HCT116 (cell line): ENCODE results near the gene WHAMM. TPM values are rescaled to one million over a fixed set of nuclear protein-coding genes. Genes with fewer than 3 reads are reported as not detected.

Experiments
- ATAC-seq: fragments of 200-7000 bp; cut with Tn5 transposase; 2 replicates; pipeline ENCODE4 v1.9.1; 2020; ENCODE audit warnings: mild to moderate bottlenecking, moderate library complexity
- BruUV-seq: library from RNA; stranded (reverse); fragments of 400-500 nt; replicated peaks from 2 replicates; lab custom pipeline; 2021; lab: Mats Ljungman, UMichigan
- CTCF ChIA-PET: fragments of 300-600 bp; sonication (Branson Sonifier 250); formaldehyde crosslinking; loops from one replicate; lab custom pipeline; 2021; ENCODE audit warnings: antibody characterized with exemption; lab: Charles Lee
- POLR2A ChIA-PET: fragments of 300-600, 350-600 bp; sonication (Branson Sonifier 250); formaldehyde crosslinking; loops from one replicate; lab custom pipeline; 2021; ENCODE audit warnings: antibody characterized with exemption; lab: Charles Lee
- RAD21 ChIA-PET, 2 experiments: fragments of 300-600 bp; sonication (Branson Sonifier 250); formaldehyde crosslinking; loops; one replicate each; lab custom pipeline; 2023; ENCODE audit warnings: low total read pairs in 2 of 2; ENCODE audit not compliant: uncharacterized antibody in 2 of 2, unreplicated experiment in 2 of 2, low non-redundant PET in 1 of 2; lab: Charles Lee
- DNase-seq: peaks from one replicate; pipeline ENCODE4 v3.0.0-alpha.2; 2010; ENCODE audit warnings: low read depth, low spot score
- H2AFZ ChIP-seq: fragments of 200-600 bp; shearing (Covaris generic), sonication (generic); 2 replicates; pipeline ENCODE4 v1.6.1; 2017; ENCODE audit warnings: low read depth, mixed run types, mixed read lengths, antibody characterized with exemption, low read length; ENCODE audit not compliant: poor library complexity, severe bottlenecking
- H3K27ac ChIP-seq: 2 replicates; pipeline ENCODE4 v1.5.1; 2012; ENCODE audit warnings: low read depth, low read length
- H3K27me3 ChIP-seq: fragments of 200-600 bp; sonication (generic); 2 replicates; pipeline ENCODE4 v1.6.1; 2016; ENCODE audit warnings: mixed run types, low read length, mixed read lengths; ENCODE audit not compliant: insufficient read depth
- H3K36me3 ChIP-seq, 2 experiments: fragments of 200-500 bp in 1 of 2; fragments of 200-600 bp in 1 of 2; sonication (Bioruptor generic) in 1 of 2; sonication (generic) in 1 of 2; 2 replicates each; pipeline versions ENCODE4 v1.5.1 to v1.6.1; 2014 to 2016; ENCODE audit warnings: low read length in 2 of 2, inconsistent platforms in 1 of 2, mixed read lengths in 1 of 2, mixed run types in 1 of 2; ENCODE audit not compliant: insufficient read depth in 2 of 2, control insufficient read depth in 1 of 2
- H3K4me1 ChIP-seq, 2 experiments: fragments of 200-600 bp in 1 of 2; sonication (generic) in 1 of 2; 2 replicates each; pipeline versions ENCODE4 v1.5.1 to v1.6.1; 2012 to 2017; ENCODE audit warnings: low read length in 2 of 2, inconsistent platforms in 1 of 2, mild to moderate bottlenecking in 1 of 2, mixed read lengths in 1 of 2, mixed run types in 1 of 2, moderate library complexity in 1 of 2; ENCODE audit not compliant: insufficient read depth in 2 of 2, control insufficient read depth in 1 of 2
- H3K4me2 ChIP-seq: fragments of 200-600 bp; sonication (generic); 2 replicates; pipeline ENCODE4 v1.6.1; 2017; ENCODE audit warnings: mixed run types, low read length, mixed read lengths
- H3K4me3 ChIP-seq, 2 experiments: fragments of 200-600 bp in 1 of 2; sonication (generic) in 1 of 2; replicated peaks in 1 of 2; 2 replicates each; pipeline ENCODE4 v1.5.1; 2011 to 2016; ENCODE audit warnings: low read length in 2 of 2, control low read depth in 1 of 2, low read depth in 1 of 2, mild to moderate bottlenecking in 1 of 2, mixed read lengths in 1 of 2, mixed run types in 1 of 2
- H3K79me2 ChIP-seq: fragments of 200-600 bp; sonication (generic); 2 replicates; pipeline ENCODE4 v1.6.1; 2017; ENCODE audit warnings: mild to moderate bottlenecking, mixed run types, low read length, moderate library complexity, mixed read lengths; ENCODE audit not compliant: insufficient read depth
- H3K9ac ChIP-seq: fragments of 200-600 bp; sonication (generic); 2 replicates; pipeline ENCODE4 v1.6.1; 2016; ENCODE audit warnings: low read length, mixed read lengths
- H3K9me2 ChIP-seq: fragments of 200-600 bp; sonication (generic), shearing (Covaris generic); 2 replicates; pipeline ENCODE4 v1.6.1; 2017; ENCODE audit warnings: mixed run types, mild to moderate bottlenecking, moderate library complexity; ENCODE audit not compliant: insufficient read depth
- H3K9me3 ChIP-seq, 2 experiments: fragments of 200-500 bp in 1 of 2; fragments of 200-600 bp in 1 of 2; sonication (Bioruptor generic) in 1 of 2; sonication (generic) in 1 of 2; 2 replicates each; pipeline ENCODE4 v1.6.1; 2014 to 2017; ENCODE audit warnings: low read length in 2 of 2, mixed read lengths in 2 of 2, inconsistent platforms in 1 of 2, low read depth in 1 of 2, mild to moderate bottlenecking in 1 of 2, mixed run types in 1 of 2, moderate library complexity in 1 of 2; ENCODE audit not compliant: control insufficient read depth in 1 of 2, insufficient read depth in 1 of 2
- H4K20me1 ChIP-seq: fragments of 200-600 bp; sonication (generic), shearing (Covaris generic); 2 replicates; pipeline ENCODE4 v1.6.1; 2017; ENCODE audit warnings: mixed run types, mild to moderate bottlenecking, moderate library complexity; ENCODE audit not compliant: insufficient read depth
- EZH2 ChIP-seq: fragments of 200-600 bp; sonication (generic); IDR thresholded peaks from 2 replicates; pipeline ENCODE4 v1.6.1; 2017; ENCODE audit warnings: antibody characterized with exemption, mixed run types
- EZH2phosphoT487 ChIP-seq: fragments of 200-600 bp; IDR thresholded peaks from 2 replicates; pipeline ENCODE4 v1.6.1; 2018; ENCODE audit warnings: antibody characterized with exemption, borderline replicate concordance
- JUND ChIP-seq: IDR thresholded peaks from 2 replicates; pipeline ENCODE4 v1.6.1; 2012
- POLR2A ChIP-seq: IDR thresholded peaks from 2 replicates; pipeline ENCODE4 v1.7.0; 2011; ENCODE audit warnings: borderline replicate concordance; ENCODE audit not compliant: insufficient read depth, insufficient read length; ENCODE audit errors: extremely low read depth
- POLR2AphosphoS5 ChIP-seq: IDR thresholded peaks from 2 replicates; pipeline ENCODE4 v1.6.1; 2011; ENCODE audit warnings: mild to moderate bottlenecking, low read depth, low read length, moderate library complexity
- SIN3A ChIP-seq: IDR thresholded peaks from 2 replicates; pipeline ENCODE4 v1.6.1; 2012; ENCODE audit warnings: low read depth
- TCF7L2 ChIP-seq: IDR thresholded peaks from 2 replicates; pipeline ENCODE4 v1.7.0; 2011; ENCODE audit warnings: borderline replicate concordance, inconsistent platforms; ENCODE audit not compliant: insufficient read depth, insufficient read length; ENCODE audit errors: extremely low read depth
- intact Hi-C: fragments of 100-400 bp; cut with micrococcal nuclease; formaldehyde crosslinking; loops from 2 replicates; pipeline ENCODE4 v1.10.0; 2022
- total RNA-seq: library from RNA; stranded (reverse); gene quantifications from one replicate; pipeline ENCODE4 v1.2.1, GENCODE V29; 2021; ENCODE audit not compliant: unreplicated experiment
- TF ChIP-seq, protein P1 (sequence below): IDR thresholded peaks from 2 replicates; pipeline ENCODE4 v1.6.1; 2012
- TF ChIP-seq, protein P2 (sequence below), 3 experiments: fragments of 200-600 bp in 1 of 3; sonication (generic) in 1 of 3; IDR thresholded peaks in 2 of 3; conservative IDR thresholded peaks in 1 of 3; 2 replicates each; pipeline ENCODE4 v1.5.1; 2012 to 2017; ENCODE audit warnings: low read depth in 2 of 3, low read length in 2 of 3, antibody characterized with exemption in 1 of 3, borderline replicate concordance in 1 of 3, control low read depth in 1 of 3, mild to moderate bottlenecking in 1 of 3, mixed read lengths in 1 of 3, mixed run types in 1 of 3, moderate library complexity in 1 of 3; ENCODE audit not compliant: insufficient read depth in 1 of 3
- TF ChIP-seq, protein P3 (sequence below): IDR thresholded peaks from 2 replicates; pipeline ENCODE4 v1.6.1; 2012
- TF ChIP-seq, protein P4 (sequence below): IDR thresholded peaks from 2 replicates; pipeline ENCODE4 v1.6.1; 2012; ENCODE audit warnings: low read depth

WHAMM gene
- total RNA-seq, 1 experiment from 2014 or later: 7.1 TPM

DNA sequence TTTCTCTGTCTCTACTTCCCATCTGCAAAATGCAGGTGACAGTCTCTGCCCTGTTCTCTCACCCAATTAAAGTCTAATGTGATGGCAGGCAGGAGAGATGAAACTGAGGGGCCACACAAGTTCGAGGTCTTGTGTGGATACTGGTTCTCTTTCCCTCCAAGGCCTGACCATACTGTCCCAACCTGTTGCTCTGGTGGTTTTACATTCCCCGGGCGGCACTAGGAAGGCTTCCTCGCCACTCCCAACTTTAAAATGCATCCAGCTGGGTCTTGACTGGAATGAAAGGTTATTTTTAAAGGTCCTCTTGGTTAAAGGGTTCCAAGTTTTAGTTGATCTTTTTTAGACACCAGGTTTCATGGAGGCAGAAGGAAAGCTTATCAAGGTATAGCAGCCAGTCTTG is 37.2 kb downstream of the WHAMM start:
- Histone ChIP-seq H3K4me3 (no peak overlapping the region), H3K27me3 (no peaks in the 10 kb centered on the region), H3K79me2 (no peaks in the 10 kb centered on the region), H3K9ac (no peak overlapping the region), H4K20me1 (no peaks in the 10 kb centered on the region), H3K4me2 (no peak overlapping the region), H3K36me3 (no peaks in the 10 kb centered on the region), H3K9me2 (no peaks in the 10 kb centered on the region), H3K4me1 (peaks cover 3 to 19% of the 10 kb centered on the region in 2 experiments; a peak in 3 of 4 replicates), H3K9me3 (no peaks in the 10 kb centered on the region), H3K27ac (no peak overlapping the region), H2AFZ (no peak overlapping the region)
- no peak for DNase-seq
- TF ChIP-seq POLR2A (no peak), TCF7L2 (no peak), EZH2 (no peak), EZH2phosphoT487 (no peak), POLR2AphosphoS5 (no peak), JUND (no peak), SIN3A (no peak)
- TF ChIP-seq, protein P1, sequence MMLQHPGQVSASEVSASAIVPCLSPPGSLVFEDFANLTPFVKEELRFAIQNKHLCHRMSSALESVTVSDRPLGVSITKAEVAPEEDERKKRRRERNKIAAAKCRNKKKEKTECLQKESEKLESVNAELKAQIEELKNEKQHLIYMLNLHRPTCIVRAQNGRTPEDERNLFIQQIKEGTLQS: no peak
- TF ChIP-seq, protein P2, sequence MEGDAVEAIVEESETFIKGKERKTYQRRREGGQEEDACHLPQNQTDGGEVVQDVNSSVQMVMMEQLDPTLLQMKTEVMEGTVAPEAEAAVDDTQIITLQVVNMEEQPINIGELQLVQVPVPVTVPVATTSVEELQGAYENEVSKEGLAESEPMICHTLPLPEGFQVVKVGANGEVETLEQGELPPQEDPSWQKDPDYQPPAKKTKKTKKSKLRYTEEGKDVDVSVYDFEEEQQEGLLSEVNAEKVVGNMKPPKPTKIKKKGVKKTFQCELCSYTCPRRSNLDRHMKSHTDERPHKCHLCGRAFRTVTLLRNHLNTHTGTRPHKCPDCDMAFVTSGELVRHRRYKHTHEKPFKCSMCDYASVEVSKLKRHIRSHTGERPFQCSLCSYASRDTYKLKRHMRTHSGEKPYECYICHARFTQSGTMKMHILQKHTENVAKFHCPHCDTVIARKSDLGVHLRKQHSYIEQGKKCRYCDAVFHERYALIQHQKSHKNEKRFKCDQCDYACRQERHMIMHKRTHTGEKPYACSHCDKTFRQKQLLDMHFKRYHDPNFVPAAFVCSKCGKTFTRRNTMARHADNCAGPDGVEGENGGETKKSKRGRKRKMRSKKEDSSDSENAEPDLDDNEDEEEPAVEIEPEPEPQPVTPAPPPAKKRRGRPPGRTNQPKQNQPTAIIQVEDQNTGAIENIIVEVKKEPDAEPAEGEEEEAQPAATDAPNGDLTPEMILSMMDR (IDR thresholded peaks at IDR 0.05 in 2 of 3, conservative IDR thresholded peaks at IDR 0.05 in 1 of 3; ENCODE audit: borderline replicate concordance in 1 of 3, insufficient read depth in 1 of 3, low read depth in 2 of 3, low read length in 2 of 3): no peak
- TF ChIP-seq, protein P3, sequence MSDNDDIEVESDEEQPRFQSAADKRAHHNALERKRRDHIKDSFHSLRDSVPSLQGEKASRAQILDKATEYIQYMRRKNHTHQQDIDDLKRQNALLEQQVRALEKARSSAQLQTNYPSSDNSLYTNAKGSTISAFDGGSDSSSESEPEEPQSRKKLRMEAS: no peak
- TF ChIP-seq, protein P4, sequence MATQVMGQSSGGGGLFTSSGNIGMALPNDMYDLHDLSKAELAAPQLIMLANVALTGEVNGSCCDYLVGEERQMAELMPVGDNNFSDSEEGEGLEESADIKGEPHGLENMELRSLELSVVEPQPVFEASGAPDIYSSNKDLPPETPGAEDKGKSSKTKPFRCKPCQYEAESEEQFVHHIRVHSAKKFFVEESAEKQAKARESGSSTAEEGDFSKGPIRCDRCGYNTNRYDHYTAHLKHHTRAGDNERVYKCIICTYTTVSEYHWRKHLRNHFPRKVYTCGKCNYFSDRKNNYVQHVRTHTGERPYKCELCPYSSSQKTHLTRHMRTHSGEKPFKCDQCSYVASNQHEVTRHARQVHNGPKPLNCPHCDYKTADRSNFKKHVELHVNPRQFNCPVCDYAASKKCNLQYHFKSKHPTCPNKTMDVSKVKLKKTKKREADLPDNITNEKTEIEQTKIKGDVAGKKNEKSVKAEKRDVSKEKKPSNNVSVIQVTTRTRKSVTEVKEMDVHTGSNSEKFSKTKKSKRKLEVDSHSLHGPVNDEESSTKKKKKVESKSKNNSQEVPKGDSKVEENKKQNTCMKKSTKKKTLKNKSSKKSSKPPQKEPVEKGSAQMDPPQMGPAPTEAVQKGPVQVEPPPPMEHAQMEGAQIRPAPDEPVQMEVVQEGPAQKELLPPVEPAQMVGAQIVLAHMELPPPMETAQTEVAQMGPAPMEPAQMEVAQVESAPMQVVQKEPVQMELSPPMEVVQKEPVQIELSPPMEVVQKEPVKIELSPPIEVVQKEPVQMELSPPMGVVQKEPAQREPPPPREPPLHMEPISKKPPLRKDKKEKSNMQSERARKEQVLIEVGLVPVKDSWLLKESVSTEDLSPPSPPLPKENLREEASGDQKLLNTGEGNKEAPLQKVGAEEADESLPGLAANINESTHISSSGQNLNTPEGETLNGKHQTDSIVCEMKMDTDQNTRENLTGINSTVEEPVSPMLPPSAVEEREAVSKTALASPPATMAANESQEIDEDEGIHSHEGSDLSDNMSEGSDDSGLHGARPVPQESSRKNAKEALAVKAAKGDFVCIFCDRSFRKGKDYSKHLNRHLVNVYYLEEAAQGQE: no peak
- intact Hi-C loops: loop anchor here (5.0 kb wide), 1 partner anchor 141 kb away; the partner anchor contains the start of gene RAMAC
- CTCF ChIA-PET: interaction anchor here (1.2 kb wide), 1 partner anchor 801 kb away, joined by 3 read pairs; the partner anchor contains the start of gene MEX3B
- no peak for ATAC-seq
- no TSS peak for BruUV-seq
- POLR2A ChIA-PET: no interaction called here
- RAD21 ChIA-PET: no interaction called here
